Stimulated activated memory B cell treated with anti-CD40 and anti-IgM and Interleukin-4, amounts not matched to agents 10 μg/mL and 1 μg/mL and 100 μg/mL, for 72 hours (primary cell): ENCODE results near the gene CDT1.

Source experiments
- ATAC-seq: fragments of 150-1000 bp; cut with Tn5 transposase; 2 replicates; pipeline ENCODE4 v1.10.0; 2021
- H3K27ac Mint-ChIP-seq: one replicate; pipeline ENCODE4 v1.8.0; 2022; ENCODE audit warnings: mild to moderate bottlenecking, mixed read lengths
- H3K27me3 Mint-ChIP-seq: one replicate; pipeline ENCODE4 v1.8.0; 2022; ENCODE audit warnings: mixed read lengths
- H3K36me3 Mint-ChIP-seq: one replicate; pipeline ENCODE4 v1.8.0; 2022; ENCODE audit warnings: mixed read lengths
- H3K4me1 Mint-ChIP-seq: one replicate; pipeline ENCODE4 v1.8.0; 2022; ENCODE audit warnings: mixed read lengths
- H3K4me3 Mint-ChIP-seq: one replicate; pipeline ENCODE4 v1.8.0; 2022; ENCODE audit warnings: mild to moderate bottlenecking, moderate library complexity, mixed read lengths
- H3K9me3 Mint-ChIP-seq: one replicate; pipeline ENCODE4 v1.8.0; 2022; ENCODE audit warnings: mixed read lengths

Gene CDT1

GRCh38 chr16:88855736-88856121, 52.1 kb downstream of the CDT1 start:
- H3K9me3 Mint-ChIP-seq, result no peaks in the 10 kb centered on the region
- H3K36me3 Mint-ChIP-seq, result peaks cover 11% of the 10 kb centered on the region
- no peaks in the 10 kb centered on the region for H3K27me3 Mint-ChIP-seq
- H3K27ac Mint-ChIP-seq, result peak overlapping the region; percentile 73
- peak overlapping the region; percentile 76 for H3K4me3 Mint-ChIP-seq
- no peak for ATAC-seq
- H3K4me1 Mint-ChIP-seq, result peaks cover 37% of the 10 kb centered on the region

GRCh38 chr16:88856122-88856827, 52.7 kb downstream of the CDT1 start:
- peak overlapping the region; percentile 82 for H3K27ac Mint-ChIP-seq
- peaks cover 37% of the 10 kb centered on the region for H3K4me1 Mint-ChIP-seq
- H3K9me3 Mint-ChIP-seq, result no peaks in the 10 kb centered on the region
- peak overlapping the region; percentile 95 for H3K4me3 Mint-ChIP-seq
- peaks cover 14% of the 10 kb centered on the region for H3K36me3 Mint-ChIP-seq
- H3K27me3 Mint-ChIP-seq, result no peaks in the 10 kb centered on the region
- peak; percentile 60 for ATAC-seq

GRCh38 chr16:88856828-88857727, 53.5 kb downstream of the CDT1 start, which contains the start of the genes GALNS and TRAPPC2L:
Gene GALNS (minus strand): TSS chr16:88856947. CDS start chr16:88856877, 70 bp downstream.
Gene TRAPPC2L (plus strand): TSS chr16:88857127. CDS start chr16:88857151, 24 bp downstream.
- Mint-ChIP-seq H3K27me3 (no peaks in the 10 kb centered on the region), H3K4me1 (peaks cover 37% of the 10 kb centered on the region), H3K9me3 (no peaks in the 10 kb centered on the region), H3K4me3 (peak within 1 kb of the TSS; percentile 95), H3K36me3 (peaks cover 12% of the 10 kb centered on the region), H3K27ac (peak within 1 kb of the TSS; percentile 82)
- ATAC-seq, result peak; percentile 93

GRCh38 chr16:88857728-88858339, 54.2 kb downstream of the CDT1 start:
- H3K4me1 Mint-ChIP-seq, result peaks cover 37% of the 10 kb centered on the region
- peak; percentile 71 for ATAC-seq
- H3K27ac Mint-ChIP-seq, result peak overlapping the region; percentile 82
- H3K27me3 Mint-ChIP-seq, result no peaks in the 10 kb centered on the region
- peaks cover 13% of the 10 kb centered on the region for H3K36me3 Mint-ChIP-seq
- peak overlapping the region; percentile 95 for H3K4me3 Mint-ChIP-seq
- H3K9me3 Mint-ChIP-seq, result no peaks in the 10 kb centered on the region
